ENCODE data around the gene TMEM204. TPM values are rescaled to one million over a fixed set of nuclear protein-coding genes. Genes with fewer than 3 reads are reported as not detected.
A peak's percentile ranks its signal among the peaks of the same experiment; 100 is the strongest.

The TMEM204 gene
- total RNA-seq, 4 donors from 2014 or later: 28.6 to 48.2 (median 36.6) TPM

DNA sequence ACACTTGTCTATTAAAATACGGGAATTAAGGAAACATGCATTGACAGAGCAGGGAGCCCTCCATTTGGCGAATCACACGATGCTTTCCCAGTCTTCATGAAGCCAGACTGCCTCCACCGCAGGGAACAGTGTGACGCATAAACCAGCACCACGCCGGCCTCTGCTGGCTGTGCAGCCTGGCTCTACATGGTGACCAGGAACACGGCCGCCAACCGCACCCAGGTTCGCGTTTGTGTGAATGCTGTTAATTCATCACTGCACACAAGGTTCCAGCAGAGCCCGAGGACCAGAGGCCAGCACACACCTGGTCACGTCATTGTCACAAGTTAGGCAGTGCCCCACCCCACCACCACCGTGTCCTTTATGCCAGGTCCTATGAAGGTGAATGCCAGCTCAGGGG is 26.7 kb downstream of the TMEM204 start:
- no peaks in the 10 kb centered on the region for H3K27me3 ChIP-seq
- no peak overlapping the region for H3K4me3 ChIP-seq
- no peak for ATAC-seq
- no peak for TF ChIP-seq EP300 (IDR thresholded peaks at IDR 0.05)
- no peak for TF ChIP-seq POLR2AphosphoS5 (IDR thresholded peaks at IDR 0.05)
- TF ChIP-seq, protein P1, sequence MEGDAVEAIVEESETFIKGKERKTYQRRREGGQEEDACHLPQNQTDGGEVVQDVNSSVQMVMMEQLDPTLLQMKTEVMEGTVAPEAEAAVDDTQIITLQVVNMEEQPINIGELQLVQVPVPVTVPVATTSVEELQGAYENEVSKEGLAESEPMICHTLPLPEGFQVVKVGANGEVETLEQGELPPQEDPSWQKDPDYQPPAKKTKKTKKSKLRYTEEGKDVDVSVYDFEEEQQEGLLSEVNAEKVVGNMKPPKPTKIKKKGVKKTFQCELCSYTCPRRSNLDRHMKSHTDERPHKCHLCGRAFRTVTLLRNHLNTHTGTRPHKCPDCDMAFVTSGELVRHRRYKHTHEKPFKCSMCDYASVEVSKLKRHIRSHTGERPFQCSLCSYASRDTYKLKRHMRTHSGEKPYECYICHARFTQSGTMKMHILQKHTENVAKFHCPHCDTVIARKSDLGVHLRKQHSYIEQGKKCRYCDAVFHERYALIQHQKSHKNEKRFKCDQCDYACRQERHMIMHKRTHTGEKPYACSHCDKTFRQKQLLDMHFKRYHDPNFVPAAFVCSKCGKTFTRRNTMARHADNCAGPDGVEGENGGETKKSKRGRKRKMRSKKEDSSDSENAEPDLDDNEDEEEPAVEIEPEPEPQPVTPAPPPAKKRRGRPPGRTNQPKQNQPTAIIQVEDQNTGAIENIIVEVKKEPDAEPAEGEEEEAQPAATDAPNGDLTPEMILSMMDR (IDR thresholded peaks at IDR 0.05): no peak
- TF ChIP-seq POLR2A (IDR thresholded peaks at IDR 0.05): no peak
- WGBS, 2 donors (ENCODE audit: low coverage in 1 of 2): 83 to 89% methylated on average over 2 to 7 of the region's 15 CpGs
- peaks cover 0 to under 1% (median 0%) of the 10 kb centered on the region in 3 donors for H3K4me1 ChIP-seq
- H3K9me3 ChIP-seq: no peaks in the 10 kb centered on the region
- peaks cover 0 to 97% of the 10 kb centered on the region in 2 donors for H3K36me3 ChIP-seq
- no peak overlapping the region for H3K27ac ChIP-seq

DNA sequence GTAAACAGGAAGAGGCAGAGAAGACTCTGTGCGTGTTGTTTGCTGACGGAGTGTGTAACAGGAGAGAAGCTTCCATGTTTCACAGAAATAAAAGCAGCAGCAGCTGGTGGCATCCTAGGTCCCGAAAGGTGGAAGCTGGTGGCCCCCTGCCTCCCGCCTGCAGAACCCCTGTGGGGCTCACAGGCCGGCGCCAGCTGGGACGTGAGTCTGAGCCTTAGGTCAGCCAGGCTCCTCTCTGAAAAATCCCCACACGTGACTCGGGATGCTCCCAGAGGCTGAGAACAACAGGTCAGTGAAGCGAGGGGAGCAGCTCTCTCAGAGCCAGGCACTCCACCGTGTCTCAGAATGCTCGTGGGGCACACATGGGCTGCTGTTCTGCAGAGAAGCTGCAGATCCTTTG is 27.4 kb downstream of the TMEM204 start:
- H3K4me1 ChIP-seq: no peaks in the 10 kb centered on the region
- WGBS, 2 donors (ENCODE audit: low coverage in 1 of 2): 73 to 77% methylated on average over 2 to 4 of the region's 12 CpGs
- H3K27me3 ChIP-seq: no peaks in the 10 kb centered on the region
- TF ChIP-seq, protein P1 (IDR thresholded peaks at IDR 0.05): no peak
- no peak for TF ChIP-seq POLR2A (IDR thresholded peaks at IDR 0.05)
- no peak for TF ChIP-seq POLR2AphosphoS5 (IDR thresholded peaks at IDR 0.05)
- no peak for TF ChIP-seq EP300 (IDR thresholded peaks at IDR 0.05)
- H3K27ac ChIP-seq: no peak overlapping the region
- H3K36me3 ChIP-seq: peaks cover 0 to 96% of the 10 kb centered on the region in 2 donors
- no peak for ATAC-seq
- H3K4me3 ChIP-seq: no peak overlapping the region
- no peaks in the 10 kb centered on the region for H3K9me3 ChIP-seq

DNA sequence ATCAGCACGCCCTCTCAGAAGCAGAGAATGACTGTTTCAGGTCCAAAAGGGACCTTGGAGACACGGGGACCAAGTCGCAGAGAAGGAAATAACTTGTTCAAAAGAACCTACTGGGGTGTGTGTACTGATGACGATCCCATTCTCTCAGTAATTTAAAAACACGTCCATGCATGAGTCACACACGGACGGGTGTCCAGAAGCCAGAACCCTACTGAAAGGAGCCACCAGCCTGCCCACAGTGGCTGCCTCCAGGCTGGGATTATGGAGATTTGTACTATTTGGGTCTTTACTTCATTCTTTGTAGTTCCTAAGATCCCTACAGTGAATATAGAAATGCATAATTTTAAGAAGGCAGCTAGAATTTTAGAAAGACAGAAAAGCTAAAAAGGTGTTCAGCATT is 27.8 kb downstream of the TMEM204 start:
- 51 to 77% methylated on average over 5 to 6 of the region's 7 CpGs for WGBS, 2 donors (ENCODE audit: low coverage in 1 of 2)
- no peak overlapping the region for H3K4me3 ChIP-seq
- no peaks in the 10 kb centered on the region for H3K4me1 ChIP-seq
- ATAC-seq: no peak
- TF ChIP-seq EP300 (IDR thresholded peaks at IDR 0.05): no peak
- no peak for TF ChIP-seq POLR2AphosphoS5 (IDR thresholded peaks at IDR 0.05)
- TF ChIP-seq, protein P1 (IDR thresholded peaks at IDR 0.05): no peak
- TF ChIP-seq POLR2A (IDR thresholded peaks at IDR 0.05): no peak
- peaks cover 0 to 96% of the 10 kb centered on the region in 2 donors for H3K36me3 ChIP-seq
- H3K27ac ChIP-seq: no peak overlapping the region
- H3K27me3 ChIP-seq: no peaks in the 10 kb centered on the region
- H3K9me3 ChIP-seq: no peaks in the 10 kb centered on the region

DNA sequence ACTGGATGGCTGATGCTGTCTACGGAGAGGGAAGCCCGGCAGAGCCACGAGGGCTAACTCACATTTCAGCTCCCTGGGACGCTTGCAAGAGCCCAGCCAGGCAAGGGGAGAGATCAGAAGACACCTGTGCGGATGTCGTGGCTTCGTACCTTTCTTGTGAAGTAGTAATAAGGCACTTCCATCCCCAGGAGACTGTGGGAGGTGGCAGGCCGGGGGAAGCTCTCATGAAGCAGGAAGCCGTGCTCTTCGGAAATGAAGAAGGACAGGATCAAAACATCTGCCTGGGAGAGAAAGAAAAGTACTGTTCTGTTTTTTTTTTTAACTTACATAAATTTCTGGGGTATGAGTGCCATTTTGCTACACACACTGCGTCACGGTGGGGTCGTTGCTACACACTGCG is 28.4 kb downstream of the TMEM204 start:
- Histone ChIP-seq H3K4me1 (no peaks in the 10 kb centered on the region), H3K36me3 (peaks cover 0 to 94% of the 10 kb centered on the region in 2 donors), H3K9me3 (no peaks in the 10 kb centered on the region), H3K27ac (no peak overlapping the region), H3K4me3 (no peak overlapping the region), H3K27me3 (no peaks in the 10 kb centered on the region)
- ATAC-seq: no peak
- TF ChIP-seq, protein P1 (IDR thresholded peaks at IDR 0.05): no peak
- TF ChIP-seq POLR2A (IDR thresholded peaks at IDR 0.05): no peak
- no peak for TF ChIP-seq POLR2AphosphoS5 (IDR thresholded peaks at IDR 0.05)
- no peak for TF ChIP-seq EP300 (IDR thresholded peaks at IDR 0.05)
- WGBS, 2 donors (ENCODE audit: low coverage in 1 of 2): 88 to 91% methylated on average over 7 to 9 of the region's 14 CpGs

DNA sequence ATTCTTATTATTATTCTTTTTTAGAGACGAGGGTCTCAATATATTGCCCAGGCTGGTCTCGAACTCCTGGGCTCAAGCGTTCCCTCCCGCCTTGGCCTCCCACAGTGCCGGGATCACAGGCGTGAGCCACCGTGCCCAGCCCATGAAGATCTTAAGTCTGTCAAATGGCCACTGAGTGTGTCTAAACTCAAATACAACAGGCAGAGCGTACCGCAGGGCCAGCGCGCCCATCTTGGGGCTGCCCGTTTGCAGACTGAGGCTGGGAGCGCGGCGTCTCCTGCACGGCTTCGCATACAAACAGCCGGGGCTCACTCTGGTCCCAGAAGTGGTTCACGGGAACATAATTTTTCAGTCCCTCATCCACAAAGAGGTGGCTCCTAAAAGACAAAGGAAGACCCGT is 30.3 kb downstream of the TMEM204 start:
- no peaks in the 10 kb centered on the region for H3K27me3 ChIP-seq
- TF ChIP-seq POLR2A (IDR thresholded peaks at IDR 0.05): no peak
- TF ChIP-seq, protein P1 (IDR thresholded peaks at IDR 0.05): no peak
- no peak for TF ChIP-seq POLR2AphosphoS5 (IDR thresholded peaks at IDR 0.05)
- no peak for TF ChIP-seq EP300 (IDR thresholded peaks at IDR 0.05)
- H3K36me3 ChIP-seq: peaks cover 0 to 89% of the 10 kb centered on the region in 2 donors
- H3K4me1 ChIP-seq: no peaks in the 10 kb centered on the region
- H3K9me3 ChIP-seq: no peaks in the 10 kb centered on the region
- H3K27ac ChIP-seq: peak overlapping the region in 1 of 4 donors; percentile 65
- no peak overlapping the region for H3K4me3 ChIP-seq
- WGBS, 2 donors (ENCODE audit: low coverage in 1 of 2): 90% methylated on average over 7 of the region's 20 CpGs; no CpG with 5 or more reads in 1 of the 2 donors
- no peak for ATAC-seq
